ENCODE measurements around the gene MMP3. TPM values are rescaled to one million over a fixed set of nuclear protein-coding genes. Genes with fewer than 3 reads are reported as not detected.

MMP3 gene
- total RNA-seq, 4 donors from 2014 or later = 0.32 to 7.5 (median 1.3) TPM

- H3K4me3 ChIP-seq = no peak overlapping the region
- peaks cover 0 to 25% (median 0%) of the 10 kb centered on the region in 4 donors for H3K27me3 ChIP-seq
- DNase-seq (ENCODE audit: extremely low spot score) = no peak
- H3K4me1 ChIP-seq = no peaks in the 10 kb centered on the region
- intact Hi-C loops (cut with DNase I) = no loop called here
- no peaks in the 10 kb centered on the region for H3K36me3 ChIP-seq
- no peak overlapping the region for H3K27ac ChIP-seq (replicated peaks in 1 of 4)
- TF ChIP-seq EP300 (IDR thresholded peaks at IDR 0.05) (no peak), POLR2A (IDR thresholded peaks at IDR 0.05; ENCODE audit: low read depth) (no peak), POLR2AphosphoS5 (IDR thresholded peaks at IDR 0.05) (no peak), CTCF (IDR thresholded peaks at IDR 0.05) (no peak)
- 71% methylated on average over 6 of the region's 6 CpGs for WGBS
- no peaks in the 10 kb centered on the region for H3K9me3 ChIP-seq
Measured at GRCh38 chr11:102829316-102830000, 14.0 kb downstream of the MMP3 start.

DNA sequence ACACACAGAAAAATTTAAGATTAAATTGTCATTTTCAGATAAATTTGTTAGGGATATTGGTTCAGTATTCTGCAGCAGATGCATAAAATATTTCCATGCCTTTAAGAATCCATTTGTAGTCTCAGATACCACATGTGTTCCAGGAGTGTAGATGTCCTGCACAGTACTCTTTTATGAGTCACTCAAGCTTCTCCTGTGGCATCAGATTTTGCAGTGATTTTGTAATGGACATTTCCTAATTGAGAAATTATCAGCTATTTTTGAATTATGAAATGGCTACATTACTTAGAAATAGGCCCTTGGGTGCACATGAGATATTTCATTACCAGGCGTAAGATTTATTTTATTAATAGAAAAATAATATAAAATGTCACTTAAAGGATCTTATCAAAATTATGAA lies 18.9 kb downstream of the MMP3 start:
- Histone ChIP-seq H3K36me3 (no peaks in the 10 kb centered on the region), H3K27ac (replicated peaks in 1 of 4) (no peak overlapping the region), H3K27me3 (peaks cover 0 to 4% (median 0%) of the 10 kb centered on the region in 4 donors), H3K4me1 (no peaks in the 10 kb centered on the region), H3K9me3 (no peaks in the 10 kb centered on the region), H3K4me3 (no peak overlapping the region)
- TF ChIP-seq POLR2A (IDR thresholded peaks at IDR 0.05; ENCODE audit: low read depth) (no peak), POLR2AphosphoS5 (IDR thresholded peaks at IDR 0.05) (no peak), CTCF (IDR thresholded peaks at IDR 0.05) (no peak), EP300 (IDR thresholded peaks at IDR 0.05) (no peak)
- no peak for DNase-seq (ENCODE audit: extremely low spot score)
- 97% methylated on average over 1 of the region's 1 CpG for WGBS
- intact Hi-C loops (cut with DNase I) = no loop called here

DNA sequence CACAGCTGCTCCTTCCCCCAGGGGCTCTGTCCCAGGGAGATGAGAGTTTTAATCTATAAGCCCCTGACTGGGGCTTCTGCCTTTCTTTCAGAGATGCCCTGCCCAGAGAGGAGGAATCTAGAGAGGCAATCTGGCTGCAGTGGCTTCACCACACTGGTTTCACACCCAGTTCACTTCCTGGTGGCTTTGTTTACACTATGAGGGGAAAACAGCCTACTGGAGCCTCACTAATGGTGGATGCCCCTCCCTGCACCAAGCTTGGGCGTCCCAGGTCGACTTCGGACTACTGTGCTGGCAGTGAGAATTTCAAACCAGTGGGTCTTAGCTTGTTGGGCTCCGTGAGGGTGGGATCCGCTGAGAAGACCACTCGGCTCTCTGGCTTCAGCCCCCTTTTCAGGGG lies 23.9 kb downstream of the MMP3 start:
- intact Hi-C loops (cut with DNase I) = no loop called here
- TF ChIP-seq EP300 (IDR thresholded peaks at IDR 0.05) (no peak), CTCF (IDR thresholded peaks at IDR 0.05) (no peak), POLR2A (IDR thresholded peaks at IDR 0.05; ENCODE audit: low read depth) (no peak), POLR2AphosphoS5 (IDR thresholded peaks at IDR 0.05) (no peak)
- no peak overlapping the region for H3K27ac ChIP-seq (replicated peaks in 1 of 4)
- no peaks in the 10 kb centered on the region for H3K36me3 ChIP-seq
- 71% methylated on average over 6 of the region's 6 CpGs for WGBS
- no peaks in the 10 kb centered on the region for H3K4me1 ChIP-seq
- no peaks in the 10 kb centered on the region for H3K9me3 ChIP-seq
- no peaks in the 10 kb centered on the region for H3K27me3 ChIP-seq
- no peak for DNase-seq (ENCODE audit: extremely low spot score)
- no peak overlapping the region for H3K4me3 ChIP-seq

DNA sequence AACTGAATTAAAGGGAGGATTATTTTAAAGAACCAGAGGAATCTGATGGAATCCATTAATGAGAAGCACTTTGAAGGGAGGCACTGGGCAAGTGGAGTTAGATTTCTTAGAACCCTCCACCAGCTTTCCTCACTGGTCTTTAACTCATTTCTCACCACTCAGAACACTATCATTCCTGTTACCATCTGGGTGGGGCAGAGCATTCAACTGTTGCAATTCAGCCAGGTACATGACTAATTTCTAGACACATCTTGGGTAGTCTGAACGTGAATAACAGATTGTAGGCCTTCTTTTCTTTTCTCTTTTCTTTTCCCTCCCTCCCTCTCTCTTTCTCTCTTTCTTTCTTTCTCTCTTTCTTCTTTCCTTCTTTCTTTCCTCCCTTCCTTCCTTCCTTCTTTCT lies 29.9 kb downstream of the MMP3 start:
- WGBS = 86% methylated on average over 1 of the region's 1 CpG
- H3K27ac ChIP-seq (replicated peaks in 1 of 4) = no peak overlapping the region
- H3K4me3 ChIP-seq = no peak overlapping the region
- TF ChIP-seq CTCF (IDR thresholded peaks at IDR 0.05) (no peak), EP300 (IDR thresholded peaks at IDR 0.05) (no peak), POLR2AphosphoS5 (IDR thresholded peaks at IDR 0.05) (no peak), POLR2A (IDR thresholded peaks at IDR 0.05; ENCODE audit: low read depth) (no peak)
- H3K27me3 ChIP-seq = no peaks in the 10 kb centered on the region
- H3K36me3 ChIP-seq = no peaks in the 10 kb centered on the region
- H3K9me3 ChIP-seq = no peaks in the 10 kb centered on the region
- no peaks in the 10 kb centered on the region for H3K4me1 ChIP-seq
- intact Hi-C loops (cut with DNase I) = no loop called here
- no peak for DNase-seq (ENCODE audit: extremely low spot score)

- Histone ChIP-seq H3K36me3 (no peaks in the 10 kb centered on the region), H3K27ac (replicated peaks in 1 of 4) (no peak overlapping the region), H3K27me3 (peaks cover 0 to 7% (median 0%) of the 10 kb centered on the region in 4 donors), H3K9me3 (no peaks in the 10 kb centered on the region), H3K4me3 (no peak overlapping the region), H3K4me1 (no peaks in the 10 kb centered on the region)
- 66% methylated on average over 3 of the region's 3 CpGs for WGBS
- TF ChIP-seq CTCF (IDR thresholded peaks at IDR 0.05) (no peak), EP300 (IDR thresholded peaks at IDR 0.05) (no peak), POLR2AphosphoS5 (IDR thresholded peaks at IDR 0.05) (no peak), POLR2A (IDR thresholded peaks at IDR 0.05; ENCODE audit: low read depth) (no peak)
- DNase-seq (ENCODE audit: extremely low spot score) = no peak
- intact Hi-C loops (cut with DNase I) = no loop called here
Measured at GRCh38 chr11:102812188-102812587, 31.2 kb downstream of the MMP3 start.

Data from esophagus muscularis mucosa (tissue), 4 donors.